Endothelial cell of coronary artery (primary cell): ENCODE measurements around the gene KIF7. TPM values are rescaled to one million over a fixed set of nuclear protein-coding genes. Genes with fewer than 3 reads are reported as not detected.

ENCODE experiments used
- total RNA-seq: library from RNA; depleted of rRNA; stranded (reverse); fragments of >200 nt; gene quantifications from 2 replicates; pipeline ENCODE4 v1.2.3, GENCODE V29; 2014

Gene KIF7, protein sequence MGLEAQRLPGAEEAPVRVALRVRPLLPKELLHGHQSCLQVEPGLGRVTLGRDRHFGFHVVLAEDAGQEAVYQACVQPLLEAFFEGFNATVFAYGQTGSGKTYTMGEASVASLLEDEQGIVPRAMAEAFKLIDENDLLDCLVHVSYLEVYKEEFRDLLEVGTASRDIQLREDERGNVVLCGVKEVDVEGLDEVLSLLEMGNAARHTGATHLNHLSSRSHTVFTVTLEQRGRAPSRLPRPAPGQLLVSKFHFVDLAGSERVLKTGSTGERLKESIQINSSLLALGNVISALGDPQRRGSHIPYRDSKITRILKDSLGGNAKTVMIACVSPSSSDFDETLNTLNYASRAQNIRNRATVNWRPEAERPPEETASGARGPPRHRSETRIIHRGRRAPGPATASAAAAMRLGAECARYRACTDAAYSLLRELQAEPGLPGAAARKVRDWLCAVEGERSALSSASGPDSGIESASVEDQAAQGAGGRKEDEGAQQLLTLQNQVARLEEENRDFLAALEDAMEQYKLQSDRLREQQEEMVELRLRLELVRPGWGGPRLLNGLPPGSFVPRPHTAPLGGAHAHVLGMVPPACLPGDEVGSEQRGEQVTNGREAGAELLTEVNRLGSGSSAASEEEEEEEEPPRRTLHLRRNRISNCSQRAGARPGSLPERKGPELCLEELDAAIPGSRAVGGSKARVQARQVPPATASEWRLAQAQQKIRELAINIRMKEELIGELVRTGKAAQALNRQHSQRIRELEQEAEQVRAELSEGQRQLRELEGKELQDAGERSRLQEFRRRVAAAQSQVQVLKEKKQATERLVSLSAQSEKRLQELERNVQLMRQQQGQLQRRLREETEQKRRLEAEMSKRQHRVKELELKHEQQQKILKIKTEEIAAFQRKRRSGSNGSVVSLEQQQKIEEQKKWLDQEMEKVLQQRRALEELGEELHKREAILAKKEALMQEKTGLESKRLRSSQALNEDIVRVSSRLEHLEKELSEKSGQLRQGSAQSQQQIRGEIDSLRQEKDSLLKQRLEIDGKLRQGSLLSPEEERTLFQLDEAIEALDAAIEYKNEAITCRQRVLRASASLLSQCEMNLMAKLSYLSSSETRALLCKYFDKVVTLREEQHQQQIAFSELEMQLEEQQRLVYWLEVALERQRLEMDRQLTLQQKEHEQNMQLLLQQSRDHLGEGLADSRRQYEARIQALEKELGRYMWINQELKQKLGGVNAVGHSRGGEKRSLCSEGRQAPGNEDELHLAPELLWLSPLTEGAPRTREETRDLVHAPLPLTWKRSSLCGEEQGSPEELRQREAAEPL (N-terminal part only)
- total RNA-seq, result 9.5 and 11.6 TPM in 2 replicates

DNA sequence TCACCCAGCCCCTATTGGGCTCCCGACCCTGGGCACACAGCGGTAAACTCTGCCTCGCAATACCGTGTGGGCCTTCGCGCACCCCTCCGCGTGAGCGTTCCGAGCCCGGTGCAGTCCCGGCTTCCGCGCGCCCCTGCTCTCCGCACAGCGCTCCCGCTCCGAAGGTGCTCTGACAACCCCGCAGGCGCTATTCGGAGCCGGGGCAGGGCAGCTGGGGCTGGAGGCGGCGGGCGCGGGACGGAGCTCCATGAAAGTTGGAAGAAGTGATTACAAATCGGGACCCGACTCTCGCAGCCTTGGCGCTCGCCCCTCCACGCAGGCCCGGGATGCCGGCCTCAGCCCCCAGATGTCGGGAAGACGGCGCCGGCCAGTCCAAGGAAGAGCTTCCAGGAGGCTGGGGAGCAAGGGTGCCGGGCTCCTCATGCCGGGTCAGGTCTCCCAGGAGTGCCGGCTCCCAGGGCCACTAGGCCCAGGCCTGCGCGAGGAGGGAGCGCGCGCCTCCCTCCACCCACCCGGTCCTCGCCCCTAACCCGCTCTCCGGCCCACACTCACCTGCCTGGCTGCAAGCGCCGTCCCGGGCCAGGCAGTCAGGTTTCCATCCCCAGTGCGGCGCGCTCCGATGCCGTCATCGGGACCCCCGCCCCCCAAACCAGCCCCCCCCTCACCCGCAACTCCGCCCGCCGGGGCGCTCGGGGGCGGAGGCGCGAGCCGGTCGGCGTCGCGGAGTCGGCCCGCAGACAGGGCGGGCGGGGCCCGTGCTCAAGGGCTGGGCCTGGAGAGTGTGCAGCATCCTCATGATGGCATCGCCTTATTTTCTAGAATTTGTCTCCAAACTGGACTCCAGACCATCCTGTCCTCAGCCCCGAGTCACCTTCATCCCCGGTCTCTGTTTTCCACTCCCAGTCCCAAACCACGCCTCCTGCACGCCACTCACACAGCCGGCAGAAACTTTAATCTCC lies at the start of gene KIF7:
Gene KIF7, minus strand, starts transcription at position 621 of the 959 bp plus-strand sequence. CDS start 2,537 bp downstream, outside the sequence.

DNA sequence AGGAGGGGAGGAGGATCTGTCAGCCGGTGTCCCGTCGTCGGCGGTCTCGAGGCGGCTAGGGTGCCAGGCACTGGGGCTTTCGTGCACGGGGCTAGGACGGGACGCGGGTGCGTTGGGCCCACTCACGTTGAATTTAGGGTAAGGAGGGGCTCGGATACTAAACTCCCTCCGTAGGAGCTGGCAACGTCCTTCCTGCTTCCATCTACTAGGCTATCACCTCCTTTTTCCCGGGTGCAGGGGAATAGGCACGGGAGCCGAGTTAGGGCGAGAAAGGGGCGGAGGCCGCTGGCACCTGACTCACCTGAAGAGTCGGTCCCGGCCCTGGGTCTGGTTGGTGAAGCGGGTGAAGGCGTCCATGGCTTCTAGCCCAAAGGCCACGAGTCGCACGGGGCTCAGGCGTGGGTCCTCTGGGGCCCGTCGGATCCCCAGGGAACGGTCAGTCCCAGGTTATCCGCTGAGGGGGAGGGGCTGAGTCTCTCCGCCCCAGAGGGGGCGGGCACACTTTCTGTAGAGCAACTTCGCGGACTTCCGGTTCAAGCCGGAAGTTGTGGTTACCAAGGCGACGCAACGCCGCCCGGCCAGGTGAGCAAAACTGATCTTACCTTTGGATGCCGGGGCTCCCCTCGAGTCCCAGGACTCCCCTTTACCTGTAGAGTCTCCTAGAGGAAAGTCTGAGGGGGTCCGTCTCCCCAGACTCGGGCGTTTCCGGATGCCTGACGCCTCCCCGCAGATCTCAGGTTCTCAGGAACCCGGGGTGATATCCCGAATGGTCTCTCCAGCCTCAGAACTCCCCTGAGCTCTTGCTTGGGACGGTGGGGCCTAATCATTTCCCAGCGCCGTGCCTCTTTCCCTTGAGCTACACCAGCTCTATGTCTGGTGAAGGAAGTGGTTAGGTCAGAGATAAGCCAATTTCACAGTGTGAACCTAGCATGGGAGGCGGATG lies 35.3 kb upstream of the KIF7 start, which contains the start of the genes PEX11A and WDR93:
Gene PEX11A, minus strand, starts transcription at position 479 of the 943 bp plus-strand sequence. Its CDS starts 122 bp downstream, at position 357.
Gene WDR93, plus strand, starts transcription at position 536 of the 943 bp plus-strand sequence. CDS start 10,936 bp downstream, outside the sequence.

DNA sequence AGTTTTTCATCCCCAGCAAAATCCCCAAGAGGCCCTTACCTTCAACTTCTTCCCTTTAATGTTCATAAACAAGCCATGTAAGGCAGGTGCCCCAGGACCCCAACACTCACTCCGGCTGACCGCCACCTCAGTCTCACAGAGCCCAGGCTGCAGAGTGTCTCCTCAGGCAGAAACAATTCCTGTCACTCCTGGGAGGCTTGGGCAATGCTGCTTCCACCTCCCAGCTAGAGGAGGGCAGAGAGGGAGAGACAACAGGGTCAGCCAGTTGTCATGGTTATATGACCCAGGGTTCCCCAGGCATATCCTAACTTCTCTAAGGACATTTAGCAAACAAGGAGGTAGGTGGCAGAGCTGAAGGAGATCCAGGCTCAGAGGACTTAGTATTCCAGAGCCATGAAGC lies 23.9 kb upstream of the KIF7 start, which contains the start of gene PLIN1:
Gene PLIN1, minus strand, starts transcription at position 156 of the 400 bp plus-strand sequence. CDS start 1,878 bp downstream, outside the sequence.

Other genes with a start within 250 kb of the KIF7 start
- gene RHCG, start 158.9 kb downstream of the KIF7 start, total RNA-seq, result under 0.01 and 0.09 TPM in 2 replicates
- 2.3 and 2.6 TPM in 2 replicates for gene TICRR, start 80.0 kb downstream of the KIF7 start, total RNA-seq
- gene PLIN1, start 23.9 kb upstream of the KIF7 start, total RNA-seq, result 0.09 and 0.18 TPM in 2 replicates
- gene PEX11A, start 35.3 kb upstream of the KIF7 start, total RNA-seq, result 3.4 and 6.6 TPM in 2 replicates
- gene WDR93, start 35.3 kb upstream of the KIF7 start, total RNA-seq, result under 0.01 TPM in 2 replicates
- gene MESP1, start 95.8 kb upstream of the KIF7 start, total RNA-seq, result 0.18 and 0.66 TPM in 2 replicates
- gene MESP2, start 120.9 kb upstream of the KIF7 start, total RNA-seq, result 0.18 and 0.28 TPM in 2 replicates
- 12.9 and 34.3 TPM in 2 replicates for gene ANPEP, start 159.4 kb upstream of the KIF7 start, total RNA-seq
- 20.7 and 33.6 TPM in 2 replicates for gene AP3S2, start 238.5 kb upstream of the KIF7 start, total RNA-seq